HG02798 (cell line): ENCODE results near the gene HERC2.

ENCODE experiments used
- ATAC-seq: cut with Tn5 transposase; IDR thresholded peaks from one replicate; pipeline ENCODE4 v1.9.1; 2021; ENCODE audit warnings: mild to moderate bottlenecking; ENCODE audit not compliant: unreplicated experiment, poor library complexity

Gene HERC2

GRCh38 chr15:28079313-28079969 is 242.5 kb downstream of the HERC2 start:
- ATAC-seq: no peak

GRCh38 chr15:28078191-28078719 is 243.7 kb downstream of the HERC2 start:
- no peak for ATAC-seq

GRCh38 chr15:28075573-28075972 is 246.4 kb downstream of the HERC2 start:
- ATAC-seq: no peak

GRCh38 chr15:28068930-28069329 is 253.0 kb downstream of the HERC2 start:
- no peak for ATAC-seq

- ATAC-seq: no peak
Observed at GRCh38 chr15:28066231-28066630, 255.7 kb downstream of the HERC2 start.
